NCI-H524 treated with DMSO at 0.1 percent for 48 hours (cell line): ENCODE results near the gene MUS81.

Experiments used
- DNase-seq: peaks from one replicate; lab custom pipeline; 2025; lab: John Stamatoyannopoulos, UW

MUS81 gene

GRCh38 chr11:65861533-65862183 lies 1.4 kb downstream of the MUS81 start:
- no peak for DNase-seq

- DNase-seq: no peak
Measured at GRCh38 chr11:65862191-65862735, 2.0 kb downstream of the MUS81 start.

GRCh38 chr11:65862941-65863888 lies 3.0 kb downstream of the MUS81 start:
- no peak for DNase-seq

- no peak for DNase-seq
Measured at GRCh38 chr11:65863889-65864705, 3.9 kb downstream of the MUS81 start.

- no peak for DNase-seq
Measured at GRCh38 chr11:65864706-65865471, 4.7 kb downstream of the MUS81 start.

- DNase-seq: no peak
Measured at GRCh38 chr11:65865550-65866172, 5.4 kb downstream of the MUS81 start.

- no peak for DNase-seq
Measured at GRCh38 chr11:65866509-65867283, 6.5 kb downstream of the MUS81 start.

- DNase-seq: no peak
Measured at GRCh38 chr11:65867284-65868071, 7.2 kb downstream of the MUS81 start.

GRCh38 chr11:65868076-65868667 lies 7.9 kb downstream of the MUS81 start:
- DNase-seq: no peak

- no peak for DNase-seq
Measured at GRCh38 chr11:65868907-65869306, 8.7 kb downstream of the MUS81 start.

- no peak for DNase-seq
Measured at GRCh38 chr11:65869643-65870306, 9.5 kb downstream of the MUS81 start.

- no peak for DNase-seq
Measured at GRCh38 chr11:65870307-65870658, 10.1 kb downstream of the MUS81 start.

- DNase-seq: no peak
Measured at GRCh38 chr11:65870706-65871681, 10.8 kb downstream of the MUS81 start.

GRCh38 chr11:65871811-65872548 lies 11.7 kb downstream of the MUS81 start:
- DNase-seq: no peak

GRCh38 chr11:65872586-65873317 lies 12.5 kb downstream of the MUS81 start, which contains the start of gene EFEMP2:
Gene EFEMP2, minus strand, starts transcription at chr11:65872800. Its CDS starts 446 bp downstream, at chr11:65872354.
- no peak for DNase-seq
